Measurements from ENCODE around the gene BLVRB.
"Not testable (repeated sequence)": the region's sequence is repeated elsewhere in the genome, so short reads cannot be mapped to it uniquely, and the experiment has no call there.

Gene BLVRB

DNA sequence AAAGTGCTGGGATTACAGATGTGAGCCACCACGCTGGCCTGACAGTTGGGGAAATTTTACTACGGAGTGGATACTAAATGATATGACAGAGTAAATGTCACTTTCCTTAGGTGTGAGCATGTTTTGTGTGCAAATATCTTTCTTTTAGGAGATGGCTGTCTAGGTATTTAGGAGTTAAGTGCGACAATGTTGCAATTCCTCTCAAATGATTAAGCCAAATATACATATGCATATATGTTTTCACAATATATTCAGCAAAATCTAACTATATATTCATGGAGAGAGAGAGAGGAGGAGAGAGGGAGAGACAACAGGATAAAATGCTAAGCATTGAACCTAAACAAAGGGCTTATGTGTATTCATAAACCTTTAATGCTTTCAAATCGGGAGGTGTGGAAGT, 16.0 kb downstream of the BLVRB start:
- no peak for DNase-seq (ENCODE audit: low read depth)

DNA sequence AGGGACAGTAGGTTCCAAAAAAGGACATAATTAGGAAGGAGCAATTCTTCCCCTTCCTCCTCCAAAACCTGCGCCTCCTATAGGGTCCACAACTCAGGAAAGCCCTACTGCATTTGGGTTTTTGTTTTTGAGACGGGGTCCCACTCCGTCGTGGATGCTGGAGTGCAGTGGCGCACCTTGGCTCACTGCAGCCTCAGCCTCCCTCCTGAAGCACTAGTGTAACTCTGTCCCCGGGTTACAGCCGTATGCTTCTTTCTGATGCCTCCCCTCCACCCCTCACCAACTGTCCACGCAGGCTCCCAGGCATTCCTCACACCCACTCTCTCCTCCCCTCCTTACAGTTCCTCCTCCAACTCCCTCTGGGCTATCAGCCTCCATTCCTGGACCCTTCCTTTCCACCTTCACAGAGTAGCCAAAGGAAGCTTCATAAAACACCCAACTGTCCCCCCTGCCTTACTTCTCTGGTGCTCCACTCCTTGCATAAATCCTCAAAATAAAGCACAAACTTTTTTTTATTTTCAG, 19.2 kb downstream of the BLVRB start:
- DNase-seq (ENCODE audit: low read depth): no peak

DNA sequence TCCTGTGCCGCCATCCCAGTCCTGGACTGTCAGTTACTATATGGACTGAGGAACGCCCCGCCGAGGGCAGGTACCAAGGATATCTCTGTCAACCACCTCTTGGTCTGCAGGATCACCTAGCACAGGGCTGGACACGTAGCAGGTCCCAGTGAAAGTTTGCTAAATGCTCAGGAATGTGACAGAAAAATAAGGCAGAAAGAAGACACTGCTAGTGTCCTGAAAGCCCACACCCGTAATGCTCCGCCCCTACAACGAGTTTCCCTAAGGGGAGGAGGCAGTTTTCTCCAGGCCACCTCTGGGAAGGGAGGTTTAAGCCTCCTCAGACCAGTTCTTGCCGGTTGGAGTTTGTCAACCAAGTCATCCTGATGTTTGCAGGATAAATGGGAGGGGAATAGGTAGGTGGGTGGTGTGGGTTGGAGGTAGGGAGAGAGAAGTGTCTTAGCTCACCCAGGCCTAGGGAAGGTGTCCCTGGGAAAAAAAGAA, 19.7 kb downstream of the BLVRB start:
- DNase-seq (ENCODE audit: low read depth): no peak

DNA sequence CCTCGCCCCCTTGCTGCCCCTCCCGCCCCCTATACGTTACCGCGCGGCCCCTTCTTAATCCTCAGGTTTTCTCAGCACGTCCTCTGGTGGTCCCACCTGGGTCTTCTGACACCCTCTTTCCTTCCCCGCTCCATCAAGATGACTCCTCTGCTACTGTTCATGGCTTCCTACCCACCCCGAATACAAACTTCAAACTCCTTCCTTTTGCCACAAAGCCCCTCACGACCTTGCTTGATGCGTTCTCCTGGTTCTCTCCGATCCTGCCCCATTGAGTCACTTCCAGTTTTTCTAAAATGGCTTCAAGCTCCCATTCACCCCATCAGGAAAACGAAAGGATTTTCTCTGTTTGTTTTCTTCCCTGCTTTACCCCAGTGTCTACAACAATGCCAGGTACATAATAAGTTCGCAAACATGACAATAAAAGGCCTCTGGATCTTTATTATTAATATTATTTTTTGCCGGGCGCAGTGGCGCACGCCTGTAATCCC, 20.7 kb downstream of the BLVRB start:
- no peak for DNase-seq (ENCODE audit: low read depth)

- peak; percentile 96 for DNase-seq (ENCODE audit: low read depth)
Observed at GRCh38 chr19:40444000-40444824, 21.3 kb downstream of the BLVRB start, which contains the start of gene SERTAD3. Gene SERTAD3, minus strand, starts transcription at chr19:40444335. Its CDS starts 2,255 bp downstream, at chr19:40442080.

- peak; percentile 98 for DNase-seq (ENCODE audit: low read depth)
Observed at GRCh38 chr19:40443131-40443999, 22.2 kb downstream of the BLVRB start.

DNA sequence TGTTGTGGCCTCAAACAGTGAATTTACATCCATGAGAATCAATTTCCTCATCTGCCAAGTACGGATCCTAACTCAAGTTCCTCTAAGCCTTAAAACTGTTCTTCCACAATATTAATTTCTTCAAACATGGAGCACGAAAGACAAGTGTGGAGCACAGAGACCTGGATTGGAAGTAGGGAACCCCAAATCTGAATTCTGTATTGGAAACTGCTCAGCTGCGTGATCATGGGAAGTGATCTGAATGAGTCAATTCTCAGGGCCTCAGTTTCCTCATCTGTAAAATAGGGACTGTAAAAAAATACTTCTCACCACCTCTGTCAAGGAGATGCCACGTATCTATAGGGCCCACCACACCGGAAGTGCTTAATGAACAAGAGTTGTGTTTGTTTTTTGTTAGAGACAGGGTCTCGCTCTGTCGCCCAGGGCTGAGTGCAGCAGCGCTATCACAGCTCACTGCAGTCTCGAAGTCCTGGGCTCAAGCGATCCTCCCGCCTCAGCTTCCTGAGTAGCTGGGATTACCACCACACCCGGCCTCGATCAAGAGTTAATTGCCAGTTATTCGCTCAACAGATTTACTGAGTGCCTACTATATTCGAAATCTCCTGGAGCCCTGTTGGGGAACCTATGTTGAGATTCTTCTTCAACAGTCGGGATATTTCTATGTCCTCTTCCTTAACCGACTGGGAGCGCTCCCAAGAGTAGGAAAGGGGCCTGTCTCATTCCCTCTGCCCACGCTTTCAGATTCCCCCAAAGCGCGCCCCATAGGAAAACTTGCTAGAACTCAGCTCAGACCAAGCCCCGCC, 23.0 kb downstream of the BLVRB start:
- DNase-seq (ENCODE audit: low read depth): no peak

GRCh38 chr19:40441719-40442253, 23.8 kb downstream of the BLVRB start:
- DNase-seq (ENCODE audit: low read depth): no peak

DNA sequence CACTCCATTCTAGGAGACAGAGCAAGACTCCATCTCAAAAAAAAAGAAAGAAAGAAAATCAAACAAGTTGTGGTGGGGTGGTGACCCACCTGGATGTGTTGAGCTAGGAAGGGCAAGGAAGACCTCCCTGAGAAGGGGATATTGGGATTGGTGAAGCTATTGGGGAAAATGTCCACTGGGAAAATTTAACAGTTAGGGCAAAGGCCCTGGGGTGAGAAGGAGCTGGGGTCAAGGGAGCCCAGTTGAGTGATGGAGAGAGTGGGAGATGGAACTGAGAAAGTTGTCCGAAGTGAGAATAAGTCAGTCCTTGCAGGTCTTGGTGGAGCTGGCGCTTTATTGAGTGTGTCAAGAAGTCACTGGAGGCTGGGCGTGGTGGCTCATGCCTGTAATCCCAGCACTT, 27.3 kb downstream of the BLVRB start:
- DNase-seq (ENCODE audit: low read depth): no peak

DNA sequence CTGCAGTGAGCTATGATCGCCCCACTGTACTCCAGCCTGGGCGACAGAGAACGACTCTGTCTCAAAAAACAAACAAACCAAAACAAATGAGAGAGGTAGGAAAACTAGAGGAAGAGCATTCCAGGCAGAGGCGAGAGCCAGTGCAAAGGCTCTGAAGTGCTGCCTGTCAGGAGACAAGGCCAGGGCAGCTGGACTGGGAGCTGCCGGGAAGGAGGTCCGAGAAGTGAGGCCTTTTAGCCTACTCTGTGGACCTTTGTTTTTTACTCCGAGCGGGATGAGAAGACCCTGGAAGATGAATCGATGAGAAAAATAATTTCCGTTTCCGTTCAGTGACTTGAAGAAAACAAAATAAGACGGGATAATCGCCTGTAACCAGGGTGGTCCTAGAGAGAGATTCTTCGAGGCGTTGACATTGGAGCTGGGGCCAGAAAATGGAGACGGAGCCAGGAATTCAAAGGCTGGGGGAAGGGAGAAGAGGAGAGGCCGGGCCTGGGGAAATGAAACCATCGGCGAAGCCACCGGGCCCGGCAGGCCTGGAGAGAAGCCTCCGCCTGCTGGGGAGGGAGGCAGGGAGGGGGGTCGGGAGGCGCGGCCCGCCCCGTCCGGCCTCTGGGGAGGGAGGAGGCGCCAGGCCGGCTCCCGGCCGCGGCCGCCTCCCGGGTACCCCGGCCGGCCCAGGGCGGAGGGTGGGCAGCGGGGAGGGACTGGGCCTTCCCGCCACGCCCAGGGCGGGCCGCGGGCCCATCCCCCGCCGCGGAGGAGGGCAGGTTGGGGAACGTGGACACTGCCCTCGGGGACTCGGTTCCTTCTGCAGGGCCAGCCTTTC, 31.9 kb downstream of the BLVRB start:
- no peak for DNase-seq (ENCODE audit: low read depth)

DNA sequence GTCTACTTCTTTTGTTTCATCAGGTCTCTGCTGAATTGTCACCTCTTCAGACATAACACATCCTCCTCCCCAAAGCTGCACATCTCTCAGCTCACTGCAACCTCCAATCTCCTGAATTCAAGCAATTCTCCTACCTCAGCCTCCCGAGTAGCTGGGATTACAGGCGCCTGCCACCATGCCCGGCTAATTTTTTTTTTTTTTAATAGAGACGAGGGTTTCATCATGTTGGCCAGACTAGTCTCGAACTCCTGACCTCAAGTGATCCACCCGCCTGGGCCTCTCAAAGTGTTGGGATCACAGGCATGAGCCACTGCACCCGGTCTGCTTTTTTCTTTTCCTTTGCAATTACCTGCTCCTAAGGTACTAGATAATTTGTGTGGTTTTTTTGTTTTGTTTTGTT, 32.8 kb downstream of the BLVRB start:
- not testable (repeated sequence) for DNase-seq (ENCODE audit: low read depth)

DNA sequence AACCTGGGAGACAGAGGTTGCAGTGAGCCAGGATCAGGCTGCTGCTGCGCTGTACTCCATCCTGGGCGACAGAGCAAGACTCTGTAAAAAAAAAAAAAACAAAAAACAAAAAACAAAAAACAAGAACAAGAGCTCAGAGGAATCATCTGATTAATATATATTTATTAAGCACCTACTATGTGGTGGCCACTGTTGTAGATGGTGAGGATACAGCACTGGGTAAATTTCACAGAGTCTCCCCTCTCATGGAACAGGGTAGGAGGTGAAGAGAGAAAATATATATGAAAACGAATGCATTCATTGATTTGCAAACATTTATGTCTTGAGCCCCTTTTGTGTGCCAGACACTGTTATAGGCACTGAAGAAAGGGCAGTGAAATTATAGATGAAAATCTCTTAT, 33.8 kb downstream of the BLVRB start:
- no peak for DNase-seq (ENCODE audit: low read depth)

GRCh38 chr19:40430242-40430641, 35.3 kb downstream of the BLVRB start:
- not testable (repeated sequence) for DNase-seq (ENCODE audit: low read depth)

DNA sequence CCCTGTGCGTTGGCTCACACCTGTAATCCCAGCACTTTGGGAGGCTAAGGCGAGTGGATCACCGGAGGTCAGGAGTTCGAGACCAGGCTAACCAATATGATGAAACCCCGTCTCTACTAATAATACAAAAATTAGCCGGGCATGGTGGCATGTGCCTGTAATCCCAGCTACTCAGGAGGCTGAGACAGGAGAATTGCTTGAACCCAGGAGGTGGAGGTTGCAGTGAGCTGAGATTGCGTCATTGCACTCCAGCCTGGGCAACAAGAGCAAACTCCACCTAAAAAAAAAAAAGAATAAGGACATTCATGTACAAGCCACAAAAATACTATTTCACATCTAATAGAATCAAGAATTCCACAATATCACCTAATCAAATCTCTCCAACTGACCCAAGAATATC, 37.3 kb downstream of the BLVRB start:
- DNase-seq (ENCODE audit: low read depth): not testable (repeated sequence)

- DNase-seq (ENCODE audit: low read depth): peak; percentile 100
Observed at GRCh38 chr19:40425450-40426287, 39.9 kb downstream of the BLVRB start, which contains the start of gene SERTAD1. Gene SERTAD1, minus strand, starts transcription at chr19:40425992. Its CDS starts 2,446 bp downstream, at chr19:40423546.

DNA sequence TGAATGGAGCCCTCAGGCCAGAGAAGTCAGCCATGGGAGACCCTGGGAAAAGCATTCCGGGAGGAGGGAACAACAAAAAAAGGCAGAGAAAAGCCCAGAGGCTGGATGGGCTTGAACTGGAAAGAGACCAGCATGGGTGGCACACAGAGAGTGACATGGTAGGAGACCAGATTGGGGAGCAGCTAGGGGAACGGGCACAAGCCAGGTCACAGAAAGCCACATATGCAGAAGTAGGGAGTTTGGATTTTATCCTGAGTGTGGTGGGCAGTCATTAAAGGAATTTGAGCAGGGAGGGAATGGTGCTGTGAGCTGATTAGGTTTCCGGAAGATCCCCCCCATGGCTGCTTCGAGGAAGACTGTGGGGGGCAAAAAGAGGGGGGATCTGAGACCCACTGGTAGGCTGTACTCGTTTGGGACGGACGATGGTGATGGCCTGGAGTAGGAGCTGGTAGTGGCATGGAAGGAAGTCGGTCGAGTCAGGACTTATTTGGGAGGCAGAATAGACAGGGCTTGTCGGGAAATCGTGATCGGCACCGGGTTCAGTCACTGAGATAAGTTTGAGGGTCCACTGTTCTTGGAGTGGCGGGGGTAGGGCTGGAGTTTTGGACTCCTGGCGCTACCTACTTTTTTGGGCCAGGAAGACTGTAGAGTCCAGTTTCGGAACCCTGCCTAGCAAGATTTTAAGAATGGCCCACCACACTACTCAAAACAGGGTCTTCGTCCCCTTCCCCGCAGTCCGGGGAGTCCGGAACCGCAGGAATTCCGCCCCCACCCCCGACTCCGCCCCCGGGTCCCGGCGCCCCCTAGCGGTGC, 40.7 kb downstream of the BLVRB start:
- no peak for DNase-seq (ENCODE audit: low read depth)

DNA sequence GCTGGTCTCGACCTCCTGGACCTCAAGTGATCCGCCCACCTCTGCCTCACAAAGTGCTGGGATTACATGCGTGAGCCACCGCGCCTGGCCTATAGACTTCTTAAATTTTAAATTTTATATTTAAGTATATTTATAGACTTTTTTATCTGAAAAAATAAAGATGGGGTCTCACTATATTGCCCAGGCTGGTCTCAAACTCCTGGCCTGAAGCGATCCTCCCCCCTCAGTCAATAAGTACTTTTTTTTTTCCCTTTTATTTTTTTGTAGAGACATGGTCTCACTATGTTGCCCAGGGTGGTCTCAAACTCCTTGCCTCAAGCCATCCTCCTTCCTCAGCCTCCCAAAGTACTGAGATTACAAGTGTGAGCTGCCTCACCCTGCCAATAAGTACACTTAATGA, 41.6 kb downstream of the BLVRB start:
- DNase-seq (ENCODE audit: low read depth): no peak

GRCh38 chr19:40422748-40423566, 42.6 kb downstream of the BLVRB start:
- no peak for DNase-seq (ENCODE audit: low read depth)

All from activated T-cell treated with anti-CD3 and anti-CD28 coated beads for 24 hours (primary cell).